Small intestine (tissue), 7 donors: ENCODE data around the gene SYTL4. TPM values are rescaled to one million over a fixed set of nuclear protein-coding genes. Genes with fewer than 3 reads are reported as not detected.

Experiments
- DNase-seq, 2 donors: peaks; one replicate each; pipeline versions ENCODE4 v3.0.0 to v3.0.0-alpha.2; 2013
- FAIRE-seq: peaks from 2 replicates; lab custom pipeline; 2012; peaks lifted over from hg19 to GRCh38; lab: Jason Lieb, UNC
- H3K27ac ChIP-seq, 3 donors: one replicate each; pipeline ENCODE4 v1.5.1; 2013; ENCODE audit warnings: low read length in 2 of 3, mild to moderate bottlenecking in 2 of 3, control low read depth in 1 of 3, inconsistent platforms in 1 of 3, low read depth in 1 of 3, moderate library complexity in 1 of 3
- H3K27me3 ChIP-seq, 3 donors: one replicate each; pipeline ENCODE4 v1.6.1; 2013; ENCODE audit warnings: low read length in 3 of 3, inconsistent platforms in 1 of 3; ENCODE audit not compliant: control insufficient read depth in 3 of 3, insufficient read depth in 3 of 3
- H3K36me3 ChIP-seq, 3 donors: one replicate each; pipeline ENCODE4 v1.6.1; 2013; ENCODE audit warnings: low read length in 3 of 3, inconsistent platforms in 1 of 3, low read depth in 1 of 3, mild to moderate bottlenecking in 1 of 3, moderate library complexity in 1 of 3; ENCODE audit not compliant: control insufficient read depth in 3 of 3, insufficient read depth in 2 of 3
- H3K4me1 ChIP-seq, 3 donors: one replicate each; pipeline ENCODE4 v1.6.1; 2013; ENCODE audit warnings: low read length in 2 of 3, inconsistent platforms in 1 of 3, low read depth in 1 of 3, mild to moderate bottlenecking in 1 of 3, moderate library complexity in 1 of 3; ENCODE audit not compliant: control insufficient read depth in 3 of 3, insufficient read depth in 2 of 3
- H3K4me3 ChIP-seq, 3 donors: one replicate each; pipeline ENCODE4 v1.5.1; 2013; ENCODE audit warnings: low read length in 3 of 3, control low read depth in 1 of 3, inconsistent platforms in 1 of 3, low read depth in 1 of 3, mild to moderate bottlenecking in 1 of 3, moderate library complexity in 1 of 3
- H3K9me3 ChIP-seq, 2 donors: one replicate each; pipeline ENCODE4 v1.6.1; 2013; ENCODE audit warnings: low read depth in 1 of 2, low read length in 1 of 2; ENCODE audit not compliant: control insufficient read depth in 2 of 2, insufficient read depth in 1 of 2
- WGBS, 3 donors: extraction: QIAGEN DNeasy Blood & Tissue Kit; methylation state at CpG; one replicate each; pipeline ENCODE4 v1.1.7; 2013; 5-methylcytosine and 5-hydroxymethylcytosine counted together
- polyA plus RNA-seq, 4 donors: library from polyadenylated mRNA; stranded (reverse) in 3 of 4; unstranded in 1 of 4; fragments of 200-250 nt in 3 of 4; fragments of 120-200 nt in 1 of 4; gene quantifications; one replicate each; pipeline versions ENCODE4 v1.2.1 to v1.2.3, GENCODE V29; 2013
- donor health status: healthy with polysubstance abuse.
- donor health status: control.
- donor health status: control.
- donor health status: Bipolar disorder and iron deficiency.
- donor health status: healthy.

The SYTL4 gene
- polyA plus RNA-seq, 4 donors, result 3.8 to 8.4 (median 5.4) TPM

- H3K27me3 ChIP-seq, result no peaks in the 10 kb centered on the region
- H3K36me3 ChIP-seq, result no peaks in the 10 kb centered on the region
- H3K27ac ChIP-seq, result no peak overlapping the region
- H3K9me3 ChIP-seq, result no peaks in the 10 kb centered on the region
- DNase-seq (no peak), FAIRE-seq (no peak)
- H3K4me1 ChIP-seq, result no peaks in the 10 kb centered on the region
- no peak overlapping the region for H3K4me3 ChIP-seq
- WGBS, 3 donors, result 83 to 84% (median 83%) methylated on average over 1 of the region's 1 CpG
Observed at GRCh38 chrX:100700809-100701208, 31.1 kb downstream of the SYTL4 start.

GRCh38 chrX:100698551-100698950 lies 33.4 kb downstream of the SYTL4 start:
- FAIRE-seq (no peak), DNase-seq (no peak)
- no peak overlapping the region for H3K4me3 ChIP-seq
- no peaks in the 10 kb centered on the region for H3K36me3 ChIP-seq
- no peaks in the 10 kb centered on the region for H3K27me3 ChIP-seq
- no peaks in the 10 kb centered on the region for H3K4me1 ChIP-seq
- no peak overlapping the region for H3K27ac ChIP-seq
- H3K9me3 ChIP-seq, result no peaks in the 10 kb centered on the region

GRCh38 chrX:100696699-100697351 lies 35.1 kb downstream of the SYTL4 start:
- DNase-seq (no peak), FAIRE-seq (no peak)
- no peak overlapping the region for H3K4me3 ChIP-seq
- no peaks in the 10 kb centered on the region for H3K36me3 ChIP-seq
- H3K9me3 ChIP-seq, result no peaks in the 10 kb centered on the region
- H3K27me3 ChIP-seq, result no peaks in the 10 kb centered on the region
- H3K4me1 ChIP-seq, result no peaks in the 10 kb centered on the region
- H3K27ac ChIP-seq, result no peak overlapping the region
- 77 to 78% (median 77%) methylated on average over 3 of the region's 3 CpGs for WGBS, 3 donors

GRCh38 chrX:100695991-100696390 lies 35.9 kb downstream of the SYTL4 start:
- FAIRE-seq, result no peak
- 59 to 82% (median 79%) methylated on average over 4 of the region's 4 CpGs for WGBS, 3 donors
- Histone ChIP-seq H3K4me1 (no peaks in the 10 kb centered on the region), H3K27ac (no peak overlapping the region), H3K9me3 (no peaks in the 10 kb centered on the region), H3K4me3 (no peak overlapping the region), H3K36me3 (no peaks in the 10 kb centered on the region), H3K27me3 (no peaks in the 10 kb centered on the region)
- no peak for DNase-seq

GRCh38 chrX:100695302-100695701 lies 36.6 kb downstream of the SYTL4 start:
- H3K27me3 ChIP-seq, result no peaks in the 10 kb centered on the region
- H3K4me3 ChIP-seq, result no peak overlapping the region
- no peak for DNase-seq
- H3K4me1 ChIP-seq, result no peaks in the 10 kb centered on the region
- H3K27ac ChIP-seq, result no peak overlapping the region
- H3K36me3 ChIP-seq, result no peaks in the 10 kb centered on the region
- WGBS, 3 donors, result 62 to 70% (median 69%) methylated on average over 2 of the region's 2 CpGs
- no peak for FAIRE-seq
- H3K9me3 ChIP-seq, result no peaks in the 10 kb centered on the region

GRCh38 chrX:100687546-100687945 lies 44.4 kb downstream of the SYTL4 start:
- no peaks in the 10 kb centered on the region for H3K36me3 ChIP-seq
- no peak overlapping the region for H3K4me3 ChIP-seq
- H3K4me1 ChIP-seq, result no peaks in the 10 kb centered on the region
- DNase-seq, result no peak
- no peak overlapping the region for H3K27ac ChIP-seq
- no peaks in the 10 kb centered on the region for H3K27me3 ChIP-seq
- FAIRE-seq, result no peak
- WGBS, 3 donors, result 68 to 79% (median 75%) methylated on average over 2 of the region's 2 CpGs
- H3K9me3 ChIP-seq, result no peaks in the 10 kb centered on the region

GRCh38 chrX:100687128-100687527 lies 44.8 kb downstream of the SYTL4 start:
- no peak overlapping the region for H3K27ac ChIP-seq
- H3K4me1 ChIP-seq, result no peaks in the 10 kb centered on the region
- no peak overlapping the region for H3K4me3 ChIP-seq
- WGBS, 3 donors, result 61 to 68% (median 65%) methylated on average over 6 of the region's 6 CpGs
- no peaks in the 10 kb centered on the region for H3K9me3 ChIP-seq
- H3K36me3 ChIP-seq, result no peaks in the 10 kb centered on the region
- no peak for FAIRE-seq
- DNase-seq, result no peak
- H3K27me3 ChIP-seq, result no peaks in the 10 kb centered on the region

- Histone ChIP-seq H3K9me3 (no peaks in the 10 kb centered on the region), H3K4me3 (no peak overlapping the region), H3K36me3 (no peaks in the 10 kb centered on the region), H3K4me1 (no peaks in the 10 kb centered on the region), H3K27ac (no peak overlapping the region), H3K27me3 (no peaks in the 10 kb centered on the region)
- DNase-seq (no peak), FAIRE-seq (no peak)
- WGBS, 3 donors, result 0 to 22% (median 10%) methylated on average over 1 of the region's 1 CpG
Observed at GRCh38 chrX:100685997-100686305, 46.0 kb downstream of the SYTL4 start.
